IMR-90 (cell line): ENCODE data around the gene DNAJB12. TPM values are rescaled to one million over a fixed set of nuclear protein-coding genes. Genes with fewer than 3 reads are reported as not detected.
A peak's percentile ranks its signal among the peaks of the same experiment; 100 is the strongest.
"Not testable (repeated sequence)": the region's sequence is repeated elsewhere in the genome, so short reads cannot be mapped to it uniquely, and the experiment has no call there.

ENCODE experiments used
- ATAC-seq: fragments of 200-7000 bp; cut with Tn5 transposase; 2 replicates; pipeline ENCODE4 v1.9.1; 2020; ENCODE audit warnings: low read depth, mild to moderate bottlenecking, moderate library complexity
- BruUV-seq: library from RNA; stranded (reverse); fragments of 400-500 nt; replicated peaks from 2 replicates; lab custom pipeline; 2021; lab: Mats Ljungman, UMichigan
- CTCF ChIA-PET: fragments of 300-600 bp; formaldehyde crosslinking; extraction: SDS; loops from one replicate; lab custom pipeline; 2021; ENCODE audit warnings: antibody characterized with exemption; lab: Yijun Ruan, JAX
- POLR2A ChIA-PET: fragments of 300-600 bp; sonication (Branson Sonifier 250); formaldehyde crosslinking; loops from one replicate; lab custom pipeline; 2022; ENCODE audit warnings: antibody characterized with exemption; ENCODE audit not compliant: unreplicated experiment; lab: Charles Lee
- DNase-seq: peaks from one replicate; pipeline ENCODE4 v3.0.0; 2013
- H2AFZ ChIP-seq: replicated peaks from 2 replicates; pipeline ENCODE3; 2013; ENCODE audit warnings: low read length, mild to moderate bottlenecking; ENCODE audit not compliant: poor library complexity
- H2AK5ac ChIP-seq: 2 replicates; pipeline ENCODE4 v1.6.1; 2013; ENCODE audit warnings: low read depth, low read length, inconsistent platforms
- H2AK9ac ChIP-seq: replicated peaks from 2 replicates; pipeline ENCODE3; 2013; ENCODE audit warnings: mild to moderate bottlenecking, low read depth, low read length, moderate library complexity; ENCODE audit not compliant: poor library complexity
- H2BK120ac ChIP-seq: 2 replicates; pipeline ENCODE4 v1.6.1; 2013; ENCODE audit warnings: low read depth, low read length, inconsistent platforms
- H2BK15ac ChIP-seq: 3 replicates; pipeline ENCODE4 v1.6.1; 2013; ENCODE audit warnings: low read depth, low read length, inconsistent platforms
- H2BK20ac ChIP-seq: 2 replicates; pipeline ENCODE4 v1.6.1; 2013; ENCODE audit warnings: low read depth, mild to moderate bottlenecking, inconsistent platforms, low read length, moderate library complexity
- H2BK5ac ChIP-seq: 2 replicates; pipeline ENCODE4 v1.6.1; 2013; ENCODE audit warnings: mild to moderate bottlenecking, low read depth, low read length, inconsistent platforms; ENCODE audit not compliant: poor library complexity, severe bottlenecking
- H3K14ac ChIP-seq: replicated peaks from 2 replicates; pipeline ENCODE4 v1.6.1; 2013; ENCODE audit warnings: low read depth, low read length, inconsistent platforms
- H3K18ac ChIP-seq: 2 replicates; pipeline ENCODE4 v1.6.1; 2013; ENCODE audit warnings: low read depth, low read length, control low read depth
- H3K23ac ChIP-seq: 2 replicates; pipeline ENCODE4 v1.6.1; 2013; ENCODE audit warnings: low read depth, low read length, inconsistent platforms
- H3K27ac ChIP-seq: 2 replicates; pipeline ENCODE4 v1.5.1; 2013; ENCODE audit warnings: mild to moderate bottlenecking, control low read depth, low read length; ENCODE audit not compliant: insufficient read depth
- H3K27me3 ChIP-seq: 2 replicates; pipeline ENCODE4 v1.6.1; 2013; ENCODE audit warnings: low read length; ENCODE audit not compliant: control insufficient read depth, insufficient read depth
- H3K36me3 ChIP-seq: 2 replicates; pipeline ENCODE4 v1.6.1; 2013; ENCODE audit warnings: low read length, mixed read lengths; ENCODE audit not compliant: control insufficient read depth, insufficient read depth
- H3K4ac ChIP-seq: 2 replicates; pipeline ENCODE4 v1.6.1; 2013; ENCODE audit warnings: low read depth, low read length, inconsistent platforms
- H3K4me1 ChIP-seq: 2 replicates; pipeline ENCODE4 v1.6.1; 2013; ENCODE audit warnings: low read length, mixed read lengths; ENCODE audit not compliant: control insufficient read depth, insufficient read depth
- H3K4me2 ChIP-seq: 2 replicates; pipeline ENCODE4 v1.6.1; 2013; ENCODE audit warnings: low read depth, mild to moderate bottlenecking, control low read depth, low read length, moderate library complexity
- H3K4me3 ChIP-seq: 2 replicates; pipeline ENCODE4 v1.5.1; 2013; ENCODE audit warnings: low read depth, mild to moderate bottlenecking, control low read depth, low read length, moderate library complexity; ENCODE audit not compliant: insufficient read depth
- H3K56ac ChIP-seq: 2 replicates; pipeline ENCODE4 v1.6.1; 2013; ENCODE audit warnings: low read length, inconsistent platforms; ENCODE audit not compliant: insufficient read depth; ENCODE audit errors: extremely low read depth
- H3K79me1 ChIP-seq, 2 experiments: 2 replicates each; pipeline ENCODE4 v1.6.1; 2013; ENCODE audit warnings: low read length in 2 of 2, inconsistent platforms in 1 of 2, low read depth in 1 of 2
- H3K9ac ChIP-seq: 2 replicates; pipeline ENCODE4 v1.6.1; 2013; ENCODE audit warnings: low read depth, low read length, control low read depth
- H3K9me1 ChIP-seq: 2 replicates; pipeline ENCODE4 v1.6.1; 2013; ENCODE audit warnings: low read length, inconsistent platforms; ENCODE audit not compliant: insufficient read depth
- H3K9me3 ChIP-seq: 2 replicates; pipeline ENCODE4 v1.6.1; 2013; ENCODE audit warnings: low read length; ENCODE audit not compliant: control insufficient read depth, insufficient read depth
- H4K20me1 ChIP-seq: 2 replicates; pipeline ENCODE4 v1.6.1; 2013; ENCODE audit warnings: low read length, inconsistent platforms; ENCODE audit not compliant: insufficient read depth
- H4K5ac ChIP-seq: 2 replicates; pipeline ENCODE4 v1.6.1; 2013; ENCODE audit warnings: mild to moderate bottlenecking, low read depth, low read length, control low read depth
- H4K8ac ChIP-seq, 2 experiments: 2 replicates each; pipeline ENCODE4 v1.6.1; 2013; ENCODE audit warnings: low read depth in 2 of 2, low read length in 2 of 2, control low read depth in 1 of 2, inconsistent platforms in 1 of 2
- H4K91ac ChIP-seq: 2 replicates; pipeline ENCODE4 v1.6.1; 2013; ENCODE audit warnings: low read depth, low read length, inconsistent platforms; ENCODE audit not compliant: insufficient read depth
- CHD1 ChIP-seq: IDR thresholded peaks from 2 replicates; pipeline ENCODE4 v1.6.1; 2012; ENCODE audit warnings: low read depth, low read length, improper control_type of control experiment
- POLR2A ChIP-seq: IDR thresholded peaks from 2 replicates; pipeline ENCODE4 v1.6.1; 2012; ENCODE audit warnings: mild to moderate bottlenecking, low read depth, low read length
- WGBS, 2 experiments: methylation state at CpG; one replicate each; pipeline versions ENCODE4 v1.1.5 to v1.1.7; 2013; ENCODE audit warnings: missing lambda C conversion rate in 2 of 2; ENCODE audit not compliant: insufficient read length in 1 of 2; ENCODE audit errors: extremely low coverage in 2 of 2; 5-methylcytosine and 5-hydroxymethylcytosine counted together
- dilution Hi-C: fragments of 300-500 bp; cut with HindIII; formaldehyde crosslinking; loops from one replicate; pipeline ENCODE4 v1.14.3; 2018; ENCODE audit warnings: low sequenced_read_pairs; ENCODE audit not compliant: unreplicated experiment
- in situ Hi-C: fragments of 300-500 bp; cut with MboI; formaldehyde crosslinking; loops from 3 replicates; pipeline ENCODE4 v1.14.3; 2019; ENCODE audit warnings: low sequenced_read_pairs, inconsistent platforms, mixed read lengths
- intact Hi-C: fragments of 100-400 bp; cut with micrococcal nuclease; formaldehyde crosslinking; loops from 2 replicates; pipeline ENCODE4 v1.10.0; 2022
- polyA plus RNA-seq, 3 experiments: library from polyadenylated mRNA; depleted of rRNA; stranded (reverse); fragments of >200 nt; gene quantifications; 2 replicates each; pipeline ENCODE4 v1.2.3, GENCODE V29; 2012; ENCODE audit warnings: low replicate concordance in 1 of 3
- total RNA-seq: library from RNA; depleted of rRNA; stranded (reverse); fragments of >200 nt; gene quantifications from 2 replicates; pipeline ENCODE4 v1.2.3, GENCODE V29; 2012
- TF ChIP-seq, protein P1 (sequence below): conservative IDR thresholded peaks from 2 replicates; pipeline ENCODE4 v1.5.1; 2012; ENCODE audit warnings: mild to moderate bottlenecking, low read depth, low read length, improper control_type of control experiment
- TF ChIP-seq, protein P2 (sequence below): fragments of 150-350 bp; IDR thresholded peaks from 2 replicates; pipeline ENCODE4 v1.6.1; 2017; ENCODE audit warnings: mild to moderate bottlenecking, antibody characterized with exemption, low read length, low read depth

DNAJB12 gene
- total and polyA plus RNA-seq, 2 of the 4 experiments (the other 2 are of a cell fraction), result 18.3 to 24.0 TPM

DNA sequence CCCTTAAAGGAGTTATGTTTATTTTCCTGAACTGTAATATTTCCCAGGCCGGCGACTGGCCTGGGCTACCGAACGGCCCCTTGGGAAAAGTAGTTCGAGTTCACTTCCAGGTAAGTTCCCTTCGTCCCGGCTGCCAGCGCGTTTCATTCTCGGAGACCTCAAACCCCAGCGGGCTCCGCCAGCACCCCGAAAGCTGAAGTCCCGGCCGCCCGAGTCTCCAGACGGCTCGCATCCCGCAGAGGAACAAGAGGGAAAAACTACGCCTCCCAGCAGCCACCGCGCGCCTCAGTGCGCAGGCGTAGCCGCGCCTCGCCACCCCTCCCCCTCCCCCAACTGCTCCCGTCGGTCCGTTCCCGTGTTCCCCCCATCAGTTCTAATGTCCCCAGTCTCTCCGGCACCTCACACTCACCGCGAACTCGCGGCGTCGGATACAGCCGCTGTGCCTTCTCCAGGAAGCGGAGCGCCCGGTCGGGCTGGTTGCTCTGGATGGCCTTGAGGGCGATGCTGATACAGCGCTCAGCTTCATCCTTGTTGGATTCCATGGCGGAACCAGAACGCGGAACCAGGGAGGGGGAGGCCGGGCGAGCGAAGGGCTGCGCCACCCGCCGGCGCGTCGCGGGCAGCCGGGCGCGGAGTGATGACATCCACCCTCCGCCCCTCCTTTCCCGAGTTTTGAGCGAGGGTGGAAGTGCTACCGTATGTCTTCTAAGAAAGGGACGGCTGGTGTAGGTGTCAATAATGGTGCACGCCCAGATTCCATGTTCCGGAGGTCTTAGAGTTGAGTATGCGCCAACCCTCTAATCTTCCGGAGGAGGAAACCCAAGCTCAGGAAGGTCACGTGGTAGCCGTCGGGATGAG, at the start of gene DNAJB12 (continued):
- TF ChIP-seq, protein P1, sequence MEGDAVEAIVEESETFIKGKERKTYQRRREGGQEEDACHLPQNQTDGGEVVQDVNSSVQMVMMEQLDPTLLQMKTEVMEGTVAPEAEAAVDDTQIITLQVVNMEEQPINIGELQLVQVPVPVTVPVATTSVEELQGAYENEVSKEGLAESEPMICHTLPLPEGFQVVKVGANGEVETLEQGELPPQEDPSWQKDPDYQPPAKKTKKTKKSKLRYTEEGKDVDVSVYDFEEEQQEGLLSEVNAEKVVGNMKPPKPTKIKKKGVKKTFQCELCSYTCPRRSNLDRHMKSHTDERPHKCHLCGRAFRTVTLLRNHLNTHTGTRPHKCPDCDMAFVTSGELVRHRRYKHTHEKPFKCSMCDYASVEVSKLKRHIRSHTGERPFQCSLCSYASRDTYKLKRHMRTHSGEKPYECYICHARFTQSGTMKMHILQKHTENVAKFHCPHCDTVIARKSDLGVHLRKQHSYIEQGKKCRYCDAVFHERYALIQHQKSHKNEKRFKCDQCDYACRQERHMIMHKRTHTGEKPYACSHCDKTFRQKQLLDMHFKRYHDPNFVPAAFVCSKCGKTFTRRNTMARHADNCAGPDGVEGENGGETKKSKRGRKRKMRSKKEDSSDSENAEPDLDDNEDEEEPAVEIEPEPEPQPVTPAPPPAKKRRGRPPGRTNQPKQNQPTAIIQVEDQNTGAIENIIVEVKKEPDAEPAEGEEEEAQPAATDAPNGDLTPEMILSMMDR, result no peak
- TF ChIP-seq POLR2A, result peak; percentile 92
- TF ChIP-seq, protein P2, sequence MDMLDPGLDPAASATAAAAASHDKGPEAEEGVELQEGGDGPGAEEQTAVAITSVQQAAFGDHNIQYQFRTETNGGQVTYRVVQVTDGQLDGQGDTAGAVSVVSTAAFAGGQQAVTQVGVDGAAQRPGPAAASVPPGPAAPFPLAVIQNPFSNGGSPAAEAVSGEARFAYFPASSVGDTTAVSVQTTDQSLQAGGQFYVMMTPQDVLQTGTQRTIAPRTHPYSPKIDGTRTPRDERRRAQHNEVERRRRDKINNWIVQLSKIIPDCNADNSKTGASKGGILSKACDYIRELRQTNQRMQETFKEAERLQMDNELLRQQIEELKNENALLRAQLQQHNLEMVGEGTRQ, result peak; percentile 84
- peak; percentile 65; the same call in 1 of the 2 replicates for TF ChIP-seq CHD1

DNA sequence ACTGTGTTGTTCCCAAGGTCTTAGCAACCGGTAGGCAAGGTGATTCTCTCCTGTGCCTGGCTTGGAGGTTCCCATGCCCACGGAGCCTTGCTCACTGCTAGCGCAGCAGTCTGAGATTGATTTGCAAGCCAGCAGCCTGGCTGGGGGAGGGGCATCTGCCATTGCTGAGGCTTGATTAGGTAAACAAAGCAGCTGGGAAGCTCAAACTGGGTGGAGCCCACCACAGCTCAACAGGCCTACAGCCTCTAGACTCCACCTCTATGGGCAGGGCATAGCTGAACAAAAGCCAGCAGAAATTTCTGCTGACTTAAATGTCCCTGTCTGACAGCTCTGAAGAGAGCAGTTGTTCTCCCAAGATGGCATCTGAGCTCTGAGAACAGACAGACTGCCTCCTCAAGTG, 40.9 kb upstream of the DNAJB12 start:
- H3K9me1 ChIP-seq, H2BK20ac ChIP-seq, H3K79me1 ChIP-seq, H4K5ac ChIP-seq, H4K20me1 ChIP-seq, ATAC-seq, H4K8ac ChIP-seq, H4K91ac ChIP-seq, POLR2A ChIA-PET, H3K27me3 ChIP-seq, H2BK120ac ChIP-seq, H2AK9ac ChIP-seq, H2AFZ ChIP-seq, H3K9ac ChIP-seq, CTCF ChIA-PET, H3K56ac ChIP-seq, H3K4me1 ChIP-seq, in situ Hi-C loops, H3K27ac ChIP-seq, H3K18ac ChIP-seq, H3K14ac ChIP-seq, H2AK5ac ChIP-seq, H3K9me3 ChIP-seq, H3K23ac ChIP-seq, H3K4me3 ChIP-seq, intact Hi-C loops, H2BK5ac ChIP-seq, H3K36me3 ChIP-seq, H3K4me2 ChIP-seq, DNase-seq, BruUV-seq, H2BK15ac ChIP-seq, H3K4ac ChIP-seq, dilution Hi-C loops: not testable (repeated sequence)
- no CpG with 5 or more reads among the region's 3 CpGs for WGBS, 2 experiments
